Heart left ventricle (tissue), 13 donors: ENCODE measurements around the gene SCAF4.

ENCODE experiments used
- POLR2A ChIP-seq, 2 donors: fragments of 450-650 bp; IDR thresholded peaks; one replicate each; pipeline ENCODE4 v1.6.1; 2017; ENCODE audit warnings: antibody characterized with exemption in 2 of 2, mild to moderate bottlenecking in 2 of 2, moderate library complexity in 2 of 2
- TF ChIP-seq, protein P1 (sequence below), 12 donors: fragments of 200-600 bp; sonication (generic) in 4 of 12; IDR thresholded peaks; one replicate each; pipeline versions ENCODE4 v1.5.0 to v1.8.0; 2018 to 2022; ENCODE audit warnings: antibody characterized with exemption in 12 of 12, mild to moderate bottlenecking in 5 of 12
- donor health status: ischemic (EF 13 %, LVEDD 7.1; RV severe dilation, severe dysfunction).
- donor health status: DM: no; HTN: yes; CAD: no.
- donor health status: DM: no; HTN: no; CAD: no.
- donor health status: ischemic (EF 25% LVEDD 6.9; RV normal size, moderate dysfunction).
- donor health status: ischemic (EF 25% LVEDD 5.7; RV mildly dilated, moderate dysfunction).
- donor health status: ischemic (EF 35%, LVEDD 5.7; RV mildly dilated, moderate dysfunction).
- donor health status: nonischemic (EF 11% LVEDD 7.7; RV severe dilation, severe dysfunction).
- donor health status: DM: yes; HTN: yes; CAD: no.
- donor health status: PGD.
- donor health status: ischemic (EF 29% LVEDD 5.4; RV normal size, mild dysfunction).
- donor health status: nonischemic (EF 23%, LVEDD 6.1; RV moderate dilation, normal function).

DNA sequence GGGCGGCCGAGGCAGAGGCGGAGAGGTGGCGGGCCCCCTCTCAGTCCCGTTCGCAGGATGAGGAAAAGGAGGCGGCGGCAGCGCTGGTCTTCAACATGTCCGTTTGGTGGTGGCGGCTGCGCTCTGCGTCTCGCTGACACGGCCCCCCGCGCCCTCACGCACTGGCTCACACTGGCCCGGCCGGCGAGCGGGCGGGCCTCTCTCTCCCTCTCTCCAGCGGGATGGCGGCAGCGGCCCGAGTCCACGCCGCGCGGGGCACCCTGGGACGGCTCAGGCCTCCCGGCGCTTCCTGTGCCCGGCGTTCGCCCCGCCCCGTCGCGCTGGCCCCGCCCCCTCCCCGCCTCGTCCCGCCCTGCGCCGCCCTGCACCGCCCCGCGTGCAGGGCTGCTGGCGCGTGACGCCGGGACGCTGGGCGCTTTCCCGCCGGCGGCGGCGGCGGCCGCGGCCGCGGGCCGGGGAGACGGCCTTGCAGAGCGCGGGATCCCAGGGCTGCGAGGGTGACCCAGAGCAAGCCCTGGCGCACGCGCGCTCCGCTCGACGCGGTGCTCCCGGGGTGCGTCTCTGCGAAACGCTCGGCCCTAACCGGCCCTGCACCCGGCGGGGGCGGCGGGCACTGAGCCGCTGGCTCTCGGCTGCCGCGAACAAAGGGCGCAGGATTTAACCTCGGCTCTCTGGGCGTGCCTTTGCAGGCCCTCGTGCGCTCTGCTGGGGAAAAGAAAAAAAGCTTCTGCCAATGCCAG lies at the start of gene SCAF4:
- TF ChIP-seq POLR2A (IDR thresholded peaks at IDR 0.05): peak; percentile 59 to 81
- TF ChIP-seq, protein P1, sequence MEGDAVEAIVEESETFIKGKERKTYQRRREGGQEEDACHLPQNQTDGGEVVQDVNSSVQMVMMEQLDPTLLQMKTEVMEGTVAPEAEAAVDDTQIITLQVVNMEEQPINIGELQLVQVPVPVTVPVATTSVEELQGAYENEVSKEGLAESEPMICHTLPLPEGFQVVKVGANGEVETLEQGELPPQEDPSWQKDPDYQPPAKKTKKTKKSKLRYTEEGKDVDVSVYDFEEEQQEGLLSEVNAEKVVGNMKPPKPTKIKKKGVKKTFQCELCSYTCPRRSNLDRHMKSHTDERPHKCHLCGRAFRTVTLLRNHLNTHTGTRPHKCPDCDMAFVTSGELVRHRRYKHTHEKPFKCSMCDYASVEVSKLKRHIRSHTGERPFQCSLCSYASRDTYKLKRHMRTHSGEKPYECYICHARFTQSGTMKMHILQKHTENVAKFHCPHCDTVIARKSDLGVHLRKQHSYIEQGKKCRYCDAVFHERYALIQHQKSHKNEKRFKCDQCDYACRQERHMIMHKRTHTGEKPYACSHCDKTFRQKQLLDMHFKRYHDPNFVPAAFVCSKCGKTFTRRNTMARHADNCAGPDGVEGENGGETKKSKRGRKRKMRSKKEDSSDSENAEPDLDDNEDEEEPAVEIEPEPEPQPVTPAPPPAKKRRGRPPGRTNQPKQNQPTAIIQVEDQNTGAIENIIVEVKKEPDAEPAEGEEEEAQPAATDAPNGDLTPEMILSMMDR (IDR thresholded peaks at IDR 0.05): no peak
